Neuronal stem cell (in vitro differentiated cells): ENCODE results near the gene MYLK4.
A peak's percentile ranks its signal among the peaks of the same experiment; 100 is the strongest.

ENCODE experiments used
- DNase-seq: peaks from one replicate; pipeline ENCODE4 v3.0.0-alpha.2; 2013; ENCODE audit warnings: low spot score
- H2AFZ ChIP-seq: one replicate; pipeline ENCODE4 v1.6.1; 2013; ENCODE audit warnings: mild to moderate bottlenecking, low read length, inconsistent platforms
- H2AK5ac ChIP-seq: 2 replicates; pipeline ENCODE4 v1.6.1; 2013; ENCODE audit warnings: low read depth, mild to moderate bottlenecking, inconsistent platforms, low read length, moderate library complexity, mixed read lengths
- H2BK120ac ChIP-seq: 2 replicates; pipeline ENCODE4 v1.6.1; 2013; ENCODE audit warnings: low read depth, mild to moderate bottlenecking, inconsistent platforms, low read length, moderate library complexity, mixed read lengths
- H2BK12ac ChIP-seq: one replicate; pipeline ENCODE4 v1.6.1; 2013; ENCODE audit warnings: low read length, inconsistent platforms
- H2BK15ac ChIP-seq: 2 replicates; pipeline ENCODE4 v1.6.1; 2013; ENCODE audit warnings: mild to moderate bottlenecking, low read length, inconsistent platforms, mixed read lengths
- H2BK5ac ChIP-seq: one replicate; pipeline ENCODE4 v1.6.1; 2013; ENCODE audit warnings: inconsistent platforms, mild to moderate bottlenecking, low read length, moderate library complexity
- H3K14ac ChIP-seq: one replicate; pipeline ENCODE4 v1.6.1; 2013; ENCODE audit warnings: low read length, inconsistent platforms
- H3K18ac ChIP-seq: 2 replicates; pipeline ENCODE4 v1.6.1; 2013; ENCODE audit warnings: low read length, inconsistent platforms
- H3K23ac ChIP-seq: 2 replicates; pipeline ENCODE4 v1.6.1; 2013; ENCODE audit warnings: low read depth, mild to moderate bottlenecking, mixed read lengths, low read length, inconsistent platforms; ENCODE audit not compliant: poor library complexity
- H3K27ac ChIP-seq: replicated peaks from 3 replicates; pipeline ENCODE4 v1.5.1; 2013; ENCODE audit warnings: low read length, inconsistent platforms
- H3K27me3 ChIP-seq, 3 experiments: 2 replicates each; pipeline ENCODE4 v1.6.1; 2013; ENCODE audit warnings: low read length in 3 of 3, mild to moderate bottlenecking in 2 of 3, inconsistent platforms in 1 of 3, low read depth in 1 of 3, mixed read lengths in 1 of 3, moderate library complexity in 1 of 3; ENCODE audit not compliant: control insufficient read depth in 3 of 3, insufficient read depth in 3 of 3
- H3K36me3 ChIP-seq, 2 donors: replicated peaks in 1 of 2; 2 replicates each; pipeline ENCODE4 v1.6.1; 2013; ENCODE audit warnings: low read length in 2 of 2; ENCODE audit not compliant: control insufficient read depth in 2 of 2, insufficient read depth in 2 of 2
- H3K4ac ChIP-seq: 2 replicates; pipeline ENCODE4 v1.6.1; 2013; ENCODE audit warnings: inconsistent platforms, mild to moderate bottlenecking, low read length, moderate library complexity
- H3K4me1 ChIP-seq, 2 donors: 1 replicate in 1 of 2; 2 replicates in 1 of 2; pipeline ENCODE4 v1.6.1; 2013; ENCODE audit warnings: low read length in 2 of 2, low read depth in 1 of 2; ENCODE audit not compliant: control insufficient read depth in 2 of 2, insufficient read depth in 1 of 2
- H3K4me2 ChIP-seq: one replicate; pipeline ENCODE4 v1.6.1; 2013; ENCODE audit warnings: mild to moderate bottlenecking, low read length, inconsistent platforms; ENCODE audit not compliant: insufficient read depth, poor library complexity, severe bottlenecking
- H3K4me3 ChIP-seq, 2 donors: 2 replicates each; pipeline ENCODE4 v1.5.1; 2013; ENCODE audit warnings: low read length in 2 of 2, mild to moderate bottlenecking in 2 of 2, inconsistent platforms in 1 of 2, moderate library complexity in 1 of 2
- H3K79me1 ChIP-seq: one replicate; pipeline ENCODE4 v1.6.1; 2013; ENCODE audit warnings: low read depth, mild to moderate bottlenecking, inconsistent platforms, low read length, moderate library complexity
- H3K9ac ChIP-seq: one replicate; pipeline ENCODE4 v1.6.1; 2013; ENCODE audit warnings: mild to moderate bottlenecking, low read depth, low read length, inconsistent platforms; ENCODE audit not compliant: poor library complexity
- H3K9me3 ChIP-seq, 2 donors: replicated peaks in 1 of 2; 2 replicates each; pipeline versions ENCODE3 to v1.6.1; 2013; ENCODE audit warnings: low read length in 2 of 2, mild to moderate bottlenecking in 2 of 2, inconsistent platforms in 1 of 2, low read depth in 1 of 2, mixed read lengths in 1 of 2, moderate library complexity in 1 of 2; ENCODE audit not compliant: control insufficient read depth in 2 of 2, insufficient read depth in 1 of 2
- H4K8ac ChIP-seq: one replicate; pipeline ENCODE4 v1.6.1; 2013; ENCODE audit warnings: low read depth, mild to moderate bottlenecking, inconsistent platforms, low read length, moderate library complexity
- H4K91ac ChIP-seq: one replicate; pipeline ENCODE4 v1.6.1; 2013; ENCODE audit warnings: low read length, low read depth, mild to moderate bottlenecking, inconsistent platforms; ENCODE audit not compliant: poor library complexity
- WGBS, 2 donors: extraction: QIAGEN DNeasy Blood & Tissue Kit; methylation state at CpG; one replicate each; pipeline ENCODE4 v1.1.7; 2013; ENCODE audit warnings: missing lambda C conversion rate in 2 of 2, mixed read lengths in 1 of 2; ENCODE audit not compliant: insufficient read length in 2 of 2, insufficient replicate concordance in 1 of 2; ENCODE audit errors: extremely low coverage in 2 of 2; 5-methylcytosine and 5-hydroxymethylcytosine counted together

MYLK4 gene

DNA sequence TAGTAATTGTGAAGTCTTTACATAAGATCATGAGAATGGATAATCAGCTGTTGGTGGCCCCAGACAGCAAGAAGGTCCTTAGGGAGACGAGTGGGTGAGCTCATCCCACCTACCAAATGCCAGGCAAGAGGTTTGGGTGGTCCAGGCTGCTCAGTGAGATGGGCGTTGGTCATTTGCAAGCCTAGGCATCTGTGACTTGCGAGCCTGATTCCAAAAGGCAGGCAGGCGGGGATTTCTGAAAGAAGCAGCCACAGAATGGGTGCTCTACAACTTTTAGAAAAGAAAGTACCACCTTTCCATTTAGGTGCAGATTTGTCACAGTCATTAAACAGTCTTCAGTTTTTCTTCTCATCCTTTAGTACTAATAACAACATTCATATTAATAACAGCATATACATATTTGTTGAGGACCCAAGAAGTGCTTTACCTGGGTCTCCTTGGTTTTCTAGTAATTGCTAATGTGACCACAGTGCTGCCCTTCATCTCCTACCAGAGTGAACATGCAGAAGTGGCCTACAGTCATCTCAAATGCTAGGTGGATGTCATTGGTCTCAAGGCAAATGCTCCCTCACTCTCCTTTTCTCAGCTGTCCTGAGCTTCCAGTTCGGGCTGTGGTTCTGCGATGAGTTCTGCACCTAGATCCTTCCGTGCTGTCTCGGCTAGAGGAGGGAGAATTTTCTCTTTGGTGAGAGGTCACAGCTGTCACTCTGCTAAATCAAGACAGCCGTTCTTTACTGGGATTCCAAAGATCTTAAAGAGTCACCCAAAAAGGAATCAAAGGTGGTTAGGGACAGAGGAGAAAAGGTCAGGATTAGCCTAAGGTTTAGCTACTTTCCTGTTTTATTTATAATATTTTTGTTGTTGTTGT, 17.2 kb upstream of the MYLK4 start:
- H4K91ac ChIP-seq, result no peak overlapping the region
- no peak overlapping the region for H2AFZ ChIP-seq
- no peak for DNase-seq
- no peak overlapping the region for H3K23ac ChIP-seq
- H3K4ac ChIP-seq, result no peak overlapping the region
- no peak overlapping the region for H2AK5ac ChIP-seq
- H3K4me1 ChIP-seq, result peaks cover 14 to 17% of the 10 kb centered on the region in 2 donors
- H2BK12ac ChIP-seq, result no peak overlapping the region
- H2BK5ac ChIP-seq, result no peak overlapping the region
- peaks cover 13% of the 10 kb centered on the region for H3K79me1 ChIP-seq
- H3K27me3 ChIP-seq, result no peaks in the 10 kb centered on the region
- no peak overlapping the region for H3K27ac ChIP-seq
- H2BK120ac ChIP-seq, result no peak overlapping the region
- H4K8ac ChIP-seq, result no peak overlapping the region
- H3K4me2 ChIP-seq, result peak overlapping the region; percentile 37
- peaks cover 2 to 53% of the 10 kb centered on the region in 2 donors for H3K36me3 ChIP-seq
- no peak overlapping the region for H2BK15ac ChIP-seq
- whole genome bisulfite sequencing, 2 donors, result no CpG with 5 or more reads among the region's 9 CpGs
- H3K4me3 ChIP-seq, result peak overlapping the region in 1 of 2 donors; percentile 66
- H3K18ac ChIP-seq, result no peak overlapping the region
- no peak overlapping the region for H3K14ac ChIP-seq
- H3K9ac ChIP-seq, result peak overlapping the region; percentile 30
- no peaks in the 10 kb centered on the region for H3K9me3 ChIP-seq

DNA sequence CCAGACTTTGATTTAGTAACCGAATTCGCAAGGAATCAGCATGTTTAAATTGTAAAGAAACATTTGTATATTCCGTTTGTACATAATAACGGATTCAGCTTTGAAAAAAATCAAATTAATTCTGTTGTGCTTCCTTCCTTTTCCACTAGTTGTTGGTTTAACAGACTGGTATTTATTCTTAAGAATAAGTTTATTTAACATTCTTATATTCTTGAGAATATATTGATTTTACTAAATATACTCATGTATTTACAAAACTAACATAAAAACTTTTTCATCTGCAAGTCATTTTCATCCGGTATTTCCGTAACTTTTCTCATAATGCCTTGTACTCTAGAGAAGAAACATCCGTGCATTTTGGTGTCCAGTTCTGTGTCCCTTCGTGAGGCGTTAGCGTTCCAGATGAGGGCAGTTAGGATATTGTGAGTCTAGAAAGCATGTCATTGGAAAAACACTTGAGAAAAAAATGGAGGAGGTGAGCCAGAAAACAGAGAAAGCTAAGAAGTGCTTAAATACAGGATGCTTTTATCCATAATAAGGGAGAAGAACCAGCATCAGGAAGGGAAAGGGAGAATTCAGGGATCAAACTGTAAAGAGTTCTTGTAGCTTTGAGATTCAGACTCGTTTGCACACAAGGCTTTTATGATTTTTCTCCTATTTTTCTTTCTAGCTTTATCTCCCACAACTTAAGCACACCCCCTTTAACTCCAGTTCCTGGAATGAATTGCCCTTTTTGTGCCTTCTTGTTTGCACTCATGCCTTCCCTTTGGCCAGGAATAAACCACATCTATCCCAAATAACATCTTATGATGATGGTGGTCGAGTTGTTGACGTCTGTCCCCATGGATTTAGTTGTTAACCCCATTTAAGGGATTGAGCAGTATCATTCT, 16.3 kb upstream of the MYLK4 start:
- H2BK15ac ChIP-seq, result no peak overlapping the region
- whole genome bisulfite sequencing, 2 donors, result no CpG with 5 or more reads among the region's 13 CpGs
- no peaks in the 10 kb centered on the region for H3K27me3 ChIP-seq
- peak overlapping the region; percentile 66 to 80 for H3K4me3 ChIP-seq
- no peak overlapping the region for H2BK12ac ChIP-seq
- H2AK5ac ChIP-seq, result no peak overlapping the region
- no peak overlapping the region for H3K18ac ChIP-seq
- H3K4me2 ChIP-seq, result peak overlapping the region; percentile 96
- H2BK5ac ChIP-seq, result no peak overlapping the region
- H3K9me3 ChIP-seq, result no peaks in the 10 kb centered on the region
- H3K23ac ChIP-seq, result no peak overlapping the region
- no peak overlapping the region for H3K27ac ChIP-seq
- no peak overlapping the region for H3K9ac ChIP-seq
- H2BK120ac ChIP-seq, result no peak overlapping the region
- H3K14ac ChIP-seq, result no peak overlapping the region
- H3K4me1 ChIP-seq, result peaks cover 14 to 17% of the 10 kb centered on the region in 2 donors
- H3K79me1 ChIP-seq, result peaks cover 13% of the 10 kb centered on the region
- peaks cover 2 to 45% of the 10 kb centered on the region in 2 donors for H3K36me3 ChIP-seq
- no peak overlapping the region for H3K4ac ChIP-seq
- no peak overlapping the region for H4K91ac ChIP-seq
- no peak for DNase-seq
- H4K8ac ChIP-seq, result no peak overlapping the region
- peak overlapping the region; percentile 96 for H2AFZ ChIP-seq

DNA sequence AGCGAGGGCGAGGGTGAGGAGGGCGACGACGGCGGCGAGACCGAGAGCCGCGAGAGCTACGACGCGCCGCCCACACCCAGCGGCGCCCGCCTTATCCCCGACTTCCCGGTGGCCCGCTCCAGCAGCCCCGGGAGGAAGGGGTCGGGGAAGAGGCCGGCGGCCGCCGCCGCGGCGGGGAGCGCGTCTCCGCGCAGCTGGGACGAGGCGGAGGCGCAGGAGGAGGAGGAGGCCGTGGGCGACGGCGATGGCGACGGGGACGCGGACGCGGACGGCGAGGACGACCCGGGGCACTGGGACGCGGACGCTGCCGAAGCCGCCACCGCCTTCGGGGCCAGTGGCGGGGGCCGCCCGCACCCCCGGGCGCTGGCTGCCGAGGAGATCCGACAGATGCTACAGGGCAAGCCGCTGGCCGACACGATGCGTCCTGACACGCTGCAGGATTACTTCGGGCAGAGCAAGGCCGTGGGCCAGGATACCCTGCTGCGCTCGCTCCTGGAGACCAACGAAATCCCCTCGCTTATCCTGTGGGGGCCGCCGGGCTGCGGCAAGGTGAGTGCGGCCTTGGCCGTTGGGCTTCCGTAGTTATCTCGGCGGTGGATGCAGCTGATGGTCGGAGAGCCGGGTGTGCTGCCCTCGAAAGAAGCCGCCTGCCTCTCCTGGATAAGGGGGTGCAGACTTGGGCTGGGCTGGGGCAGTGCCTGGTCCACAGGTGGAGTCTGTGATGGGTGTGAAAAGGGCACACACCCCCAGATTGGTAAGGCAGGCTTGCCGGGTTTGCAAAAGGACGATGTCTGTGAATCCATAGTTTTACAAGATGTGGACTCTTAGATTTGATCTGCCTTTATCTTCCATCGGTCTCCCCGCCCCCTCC, 15.4 kb upstream of the MYLK4 start:
- Histone ChIP-seq H3K9ac (peak overlapping the region; percentile 98), H2AK5ac (peak overlapping the region; percentile 92), H3K14ac (peak overlapping the region; percentile 99), H3K18ac (peak overlapping the region; percentile 98), H3K4ac (no peak overlapping the region), H2BK120ac (no peak overlapping the region), H4K8ac (peak overlapping the region; percentile 82), H3K23ac (peak overlapping the region; percentile 100), H3K9me3 (no peaks in the 10 kb centered on the region), H3K4me1 (peaks cover 14 to 17% of the 10 kb centered on the region in 2 donors), H3K27ac (peak overlapping the region; percentile 65), H2AFZ (peak overlapping the region; percentile 96), H3K79me1 (peaks cover 13% of the 10 kb centered on the region), H4K91ac (no peak overlapping the region), H3K4me2 (peak overlapping the region; percentile 96), H2BK5ac (no peak overlapping the region), H3K36me3 (peaks cover 2 to 36% of the 10 kb centered on the region in 2 donors), H2BK15ac (peak overlapping the region; percentile 67), H2BK12ac (peak overlapping the region; percentile 73), H3K27me3 (no peaks in the 10 kb centered on the region), H3K4me3 (peak overlapping the region; percentile 66 to 80)
- WGBS, 2 donors, result no CpG with 5 or more reads among the region's 91 CpGs
- peak; percentile 46 for DNase-seq
